ENCODE measurements around the gene POLA1.

The POLA1 gene

GRCh38 chrX:25025615-25026014 lies 331.9 kb downstream of the POLA1 start:
- Histone ChIP-seq H3K36me3 (ENCODE audit: low read depth) (no peaks in the 10 kb centered on the region), H3K9me3 (ENCODE audit: severe bottlenecking) (no peaks in the 10 kb centered on the region), H3K4me3 (ENCODE audit: severe bottlenecking) (no peak overlapping the region), H3K27ac (ENCODE audit: poor library complexity, severe bottlenecking) (no peak overlapping the region), H3K4me1 (ENCODE audit: insufficient read depth, poor library complexity, severe bottlenecking) (peaks cover 13% of the 10 kb centered on the region), H3K27me3 (ENCODE audit: insufficient read depth, poor library complexity, severe bottlenecking) (peaks cover 11% of the 10 kb centered on the region)
- ATAC-seq (ENCODE audit: low read depth): peak; percentile 66
- no peak for DNase-seq (ENCODE audit: low spot score)
- TF ChIP-seq CTCF (IDR thresholded peaks at IDR 0.05; ENCODE audit: poor library complexity, severe bottlenecking): no peak

DNA sequence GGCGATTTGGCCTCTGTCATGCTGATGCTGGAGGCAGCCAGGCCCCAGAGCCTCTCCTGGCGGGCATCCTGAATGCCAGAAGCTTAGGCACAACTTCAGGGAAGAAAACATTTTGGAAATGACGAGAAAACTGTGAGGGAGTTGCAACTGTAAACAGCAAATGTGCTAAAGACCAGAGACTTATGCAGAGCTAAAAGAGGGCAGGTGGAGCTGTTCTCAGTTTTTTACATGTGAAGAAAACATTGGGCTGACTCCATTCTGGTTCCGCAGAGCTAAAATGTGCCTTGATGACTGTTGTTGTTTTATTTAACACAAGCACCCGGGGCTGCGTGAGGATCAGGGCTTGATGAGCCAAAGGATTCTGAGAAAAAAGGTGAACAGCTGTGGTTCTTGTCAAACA lies 332.9 kb downstream of the POLA1 start:
- H3K9me3 ChIP-seq (ENCODE audit: severe bottlenecking): no peaks in the 10 kb centered on the region
- peaks cover under 1% of the 10 kb centered on the region for H3K27me3 ChIP-seq (ENCODE audit: insufficient read depth, poor library complexity, severe bottlenecking)
- no peak overlapping the region for H3K27ac ChIP-seq (ENCODE audit: poor library complexity, severe bottlenecking)
- H3K36me3 ChIP-seq (ENCODE audit: low read depth): no peaks in the 10 kb centered on the region
- no peak overlapping the region for H3K4me3 ChIP-seq (ENCODE audit: severe bottlenecking)
- DNase-seq (ENCODE audit: low spot score) (no peak), ATAC-seq (ENCODE audit: low read depth) (no peak)
- TF ChIP-seq CTCF (IDR thresholded peaks at IDR 0.05; ENCODE audit: poor library complexity, severe bottlenecking): no peak
- H3K4me1 ChIP-seq (ENCODE audit: insufficient read depth, poor library complexity, severe bottlenecking): peaks cover 13% of the 10 kb centered on the region

- DNase-seq (ENCODE audit: low spot score): no peak
- no peaks in the 10 kb centered on the region for H3K27me3 ChIP-seq (ENCODE audit: insufficient read depth, poor library complexity, severe bottlenecking)
- no peak overlapping the region for H3K4me3 ChIP-seq (ENCODE audit: severe bottlenecking)
- H3K36me3 ChIP-seq (ENCODE audit: low read depth): no peaks in the 10 kb centered on the region
- TF ChIP-seq CTCF (IDR thresholded peaks at IDR 0.05; ENCODE audit: poor library complexity, severe bottlenecking): no peak
- H3K4me1 ChIP-seq (ENCODE audit: insufficient read depth, poor library complexity, severe bottlenecking): peaks cover 13% of the 10 kb centered on the region
- peak overlapping the region; percentile 71 for H3K27ac ChIP-seq (ENCODE audit: poor library complexity, severe bottlenecking)
- ATAC-seq (ENCODE audit: low read depth): peak; percentile 79
- H3K9me3 ChIP-seq (ENCODE audit: severe bottlenecking): no peaks in the 10 kb centered on the region
Measured at GRCh38 chrX:25028726-25029125, 335.0 kb downstream of the POLA1 start.

GRCh38 chrX:25029288-25029825 lies 335.6 kb downstream of the POLA1 start:
- H3K27me3 ChIP-seq (ENCODE audit: insufficient read depth, poor library complexity, severe bottlenecking): no peaks in the 10 kb centered on the region
- ATAC-seq (ENCODE audit: low read depth) (peak; percentile 37; the same call in 2 of the 3 replicates), DNase-seq (ENCODE audit: low spot score) (no peak)
- no peaks in the 10 kb centered on the region for H3K9me3 ChIP-seq (ENCODE audit: severe bottlenecking)
- TF ChIP-seq CTCF (IDR thresholded peaks at IDR 0.05; ENCODE audit: poor library complexity, severe bottlenecking): no peak
- no peak overlapping the region for H3K4me3 ChIP-seq (ENCODE audit: severe bottlenecking)
- no peaks in the 10 kb centered on the region for H3K36me3 ChIP-seq (ENCODE audit: low read depth)
- peaks cover 13% of the 10 kb centered on the region for H3K4me1 ChIP-seq (ENCODE audit: insufficient read depth, poor library complexity, severe bottlenecking)
- peak overlapping the region; percentile 71 for H3K27ac ChIP-seq (ENCODE audit: poor library complexity, severe bottlenecking)

DNA sequence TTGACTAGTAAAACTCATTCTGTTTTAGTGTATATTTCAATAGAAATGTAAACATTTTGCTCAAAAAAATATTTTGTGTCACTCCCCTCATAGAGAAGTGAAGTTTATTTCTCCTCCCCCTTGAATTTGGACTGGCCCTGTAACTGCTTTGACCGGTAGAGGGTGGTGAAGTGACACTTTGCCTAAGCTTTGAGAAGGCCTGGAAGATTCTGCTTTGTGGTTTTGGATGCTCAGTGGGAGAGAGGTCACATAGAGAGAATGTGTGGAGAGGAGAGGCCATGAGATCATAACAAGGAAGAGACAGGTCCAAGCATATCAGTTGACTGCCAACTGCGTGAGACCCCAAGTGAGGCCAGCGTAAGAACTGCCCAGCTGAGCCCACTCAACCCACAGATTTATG lies 341.2 kb downstream of the POLA1 start:
- ATAC-seq (ENCODE audit: low read depth): no peak
- DNase-seq (ENCODE audit: low spot score): no peak
- Histone ChIP-seq H3K27me3 (ENCODE audit: insufficient read depth, poor library complexity, severe bottlenecking) (no peaks in the 10 kb centered on the region), H3K27ac (ENCODE audit: poor library complexity, severe bottlenecking) (no peak overlapping the region), H3K36me3 (ENCODE audit: low read depth) (no peaks in the 10 kb centered on the region), H3K9me3 (ENCODE audit: severe bottlenecking) (no peaks in the 10 kb centered on the region), H3K4me3 (ENCODE audit: severe bottlenecking) (no peak overlapping the region), H3K4me1 (ENCODE audit: insufficient read depth, poor library complexity, severe bottlenecking) (no peaks in the 10 kb centered on the region)
- TF ChIP-seq CTCF (IDR thresholded peaks at IDR 0.05; ENCODE audit: poor library complexity, severe bottlenecking): no peak
